ENCODE data around the gene SULF2.

DNA sequence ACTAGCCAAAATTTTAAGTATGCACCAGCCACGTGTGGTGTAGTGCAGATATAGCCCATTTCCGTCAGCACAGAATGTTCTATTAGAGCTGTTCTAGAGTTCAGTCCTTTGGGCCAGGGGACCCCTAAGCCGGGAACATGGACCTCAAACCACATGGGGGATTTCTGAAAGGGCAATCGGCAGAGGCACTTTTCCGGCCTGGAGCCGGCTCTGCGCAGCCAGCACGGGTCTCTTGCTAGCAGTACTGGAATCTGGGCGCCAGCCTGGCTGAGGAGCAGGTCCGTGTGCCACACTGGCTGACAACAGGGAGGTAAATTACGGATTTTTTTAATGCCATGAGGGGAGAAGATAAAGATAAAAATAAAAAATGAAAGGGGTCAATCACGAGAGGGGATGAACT, 120.5 kb downstream of the SULF2 start:
- TF ChIP-seq, protein P1, sequence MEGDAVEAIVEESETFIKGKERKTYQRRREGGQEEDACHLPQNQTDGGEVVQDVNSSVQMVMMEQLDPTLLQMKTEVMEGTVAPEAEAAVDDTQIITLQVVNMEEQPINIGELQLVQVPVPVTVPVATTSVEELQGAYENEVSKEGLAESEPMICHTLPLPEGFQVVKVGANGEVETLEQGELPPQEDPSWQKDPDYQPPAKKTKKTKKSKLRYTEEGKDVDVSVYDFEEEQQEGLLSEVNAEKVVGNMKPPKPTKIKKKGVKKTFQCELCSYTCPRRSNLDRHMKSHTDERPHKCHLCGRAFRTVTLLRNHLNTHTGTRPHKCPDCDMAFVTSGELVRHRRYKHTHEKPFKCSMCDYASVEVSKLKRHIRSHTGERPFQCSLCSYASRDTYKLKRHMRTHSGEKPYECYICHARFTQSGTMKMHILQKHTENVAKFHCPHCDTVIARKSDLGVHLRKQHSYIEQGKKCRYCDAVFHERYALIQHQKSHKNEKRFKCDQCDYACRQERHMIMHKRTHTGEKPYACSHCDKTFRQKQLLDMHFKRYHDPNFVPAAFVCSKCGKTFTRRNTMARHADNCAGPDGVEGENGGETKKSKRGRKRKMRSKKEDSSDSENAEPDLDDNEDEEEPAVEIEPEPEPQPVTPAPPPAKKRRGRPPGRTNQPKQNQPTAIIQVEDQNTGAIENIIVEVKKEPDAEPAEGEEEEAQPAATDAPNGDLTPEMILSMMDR (IDR thresholded peaks at IDR 0.05; ENCODE audit: low read depth, low read length, missing input control): no peak
- TF ChIP-seq, protein P2, sequence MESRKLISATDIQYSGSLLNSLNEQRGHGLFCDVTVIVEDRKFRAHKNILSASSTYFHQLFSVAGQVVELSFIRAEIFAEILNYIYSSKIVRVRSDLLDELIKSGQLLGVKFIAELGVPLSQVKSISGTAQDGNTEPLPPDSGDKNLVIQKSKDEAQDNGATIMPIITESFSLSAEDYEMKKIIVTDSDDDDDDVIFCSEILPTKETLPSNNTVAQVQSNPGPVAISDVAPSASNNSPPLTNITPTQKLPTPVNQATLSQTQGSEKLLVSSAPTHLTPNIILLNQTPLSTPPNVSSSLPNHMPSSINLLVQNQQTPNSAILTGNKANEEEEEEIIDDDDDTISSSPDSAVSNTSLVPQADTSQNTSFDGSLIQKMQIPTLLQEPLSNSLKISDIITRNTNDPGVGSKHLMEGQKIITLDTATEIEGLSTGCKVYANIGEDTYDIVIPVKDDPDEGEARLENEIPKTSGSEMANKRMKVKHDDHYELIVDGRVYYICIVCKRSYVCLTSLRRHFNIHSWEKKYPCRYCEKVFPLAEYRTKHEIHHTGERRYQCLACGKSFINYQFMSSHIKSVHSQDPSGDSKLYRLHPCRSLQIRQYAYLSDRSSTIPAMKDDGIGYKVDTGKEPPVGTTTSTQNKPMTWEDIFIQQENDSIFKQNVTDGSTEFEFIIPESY (IDR thresholded peaks at IDR 0.05): no peak
- TF ChIP-seq RAD21 (IDR thresholded peaks at IDR 0.05) (no peak), TAF1 (conservative IDR thresholded peaks at IDR 0.05) (no peak)
